LNCaP clone FGC (cell line): Measurements from ENCODE around the gene SRGAP3.

Experiments
- DNase-seq: peaks from one replicate; pipeline ENCODE4 v3.0.0-alpha.2; 2011; ENCODE audit warnings: low read depth
- H3K4me3 ChIP-seq: 2 replicates; pipeline ENCODE4 v1.5.1; 2011; ENCODE audit warnings: mild to moderate bottlenecking, low read depth, low read length, control low read depth
- CTCF ChIP-seq: IDR thresholded peaks from 2 replicates; pipeline ENCODE4 v1.5.1; 2012; ENCODE audit warnings: mild to moderate bottlenecking; ENCODE audit not compliant: control insufficient read depth, insufficient read depth; ENCODE audit errors: extremely low read depth

The SRGAP3 gene

GRCh38 chr3:9040996-9041395, 208.4 kb downstream of the SRGAP3 start:
- H3K4me3 ChIP-seq, result no peak overlapping the region
- no peak for TF ChIP-seq CTCF
- no peak for DNase-seq

GRCh38 chr3:9037144-9037711, 212.2 kb downstream of the SRGAP3 start:
- no peak for TF ChIP-seq CTCF
- H3K4me3 ChIP-seq, result no peak overlapping the region
- no peak for DNase-seq

GRCh38 chr3:9036404-9037131, 212.9 kb downstream of the SRGAP3 start:
- TF ChIP-seq CTCF, result no peak
- no peak overlapping the region for H3K4me3 ChIP-seq
- no peak for DNase-seq

GRCh38 chr3:9035961-9036360, 213.5 kb downstream of the SRGAP3 start:
- no peak overlapping the region for H3K4me3 ChIP-seq
- no peak for DNase-seq
- TF ChIP-seq CTCF, result no peak

- DNase-seq, result no peak
- TF ChIP-seq CTCF, result no peak
- H3K4me3 ChIP-seq, result no peak overlapping the region
These were observed 214.0 kb downstream of the SRGAP3 start for GRCh38 chr3:9035473-9035872.

GRCh38 chr3:9033867-9034266, 215.6 kb downstream of the SRGAP3 start:
- TF ChIP-seq CTCF, result no peak
- DNase-seq, result no peak
- H3K4me3 ChIP-seq, result no peak overlapping the region

GRCh38 chr3:9032231-9032777, 217.1 kb downstream of the SRGAP3 start:
- H3K4me3 ChIP-seq, result no peak overlapping the region
- no peak for TF ChIP-seq CTCF
- DNase-seq, result no peak
